Naive B cell (primary cell): ENCODE results near the gene SNX22. TPM values are rescaled to one million over a fixed set of nuclear protein-coding genes. Genes with fewer than 3 reads are reported as not detected.

Experiments used
- ATAC-seq, 2 donors: fragments of 150-1000 bp; cut with Tn5 transposase; 2 replicates each; pipeline ENCODE4 v1.10.0; 2021; ENCODE audit warnings: low read depth in 2 of 2, mild to moderate bottlenecking in 2 of 2, moderate library complexity in 2 of 2
- DNase-seq: peaks from one replicate; pipeline ENCODE4 v3.0.0; 2022
- H3K27ac Mint-ChIP-seq, 6 donors: one replicate each; pipeline ENCODE4 v1.8.0; 2020 to 2022; ENCODE audit warnings: mild to moderate bottlenecking in 6 of 6, mixed read lengths in 6 of 6, moderate library complexity in 5 of 6, inconsistent platforms in 2 of 6
- H3K27me3 Mint-ChIP-seq, 3 donors: one replicate each; pipeline ENCODE4 v1.8.0; 2021 to 2022; ENCODE audit warnings: mixed read lengths in 3 of 3, mild to moderate bottlenecking in 1 of 3
- H3K36me3 Mint-ChIP-seq, 2 donors: one replicate each; pipeline ENCODE4 v1.8.0; 2020 to 2022; ENCODE audit warnings: mixed read lengths in 2 of 2, inconsistent platforms in 1 of 2, mild to moderate bottlenecking in 1 of 2
- H3K4me1 Mint-ChIP-seq, 3 donors: one replicate each; pipeline ENCODE4 v1.8.0; 2020 to 2022; ENCODE audit warnings: mixed read lengths in 3 of 3, inconsistent platforms in 1 of 3, mild to moderate bottlenecking in 1 of 3, moderate library complexity in 1 of 3
- H3K4me3 Mint-ChIP-seq, 8 donors: one replicate each; pipeline ENCODE4 v1.8.0; 2020 to 2022; ENCODE audit warnings: mild to moderate bottlenecking in 8 of 8, mixed read lengths in 8 of 8, moderate library complexity in 8 of 8, inconsistent platforms in 2 of 8
- H3K9me3 Mint-ChIP-seq, 7 donors: one replicate each; pipeline ENCODE4 v1.8.0; 2020 to 2022; ENCODE audit warnings: mixed read lengths in 7 of 7, mild to moderate bottlenecking in 5 of 7, inconsistent platforms in 2 of 7, moderate library complexity in 1 of 7
- polyA plus RNA-seq, 6 donors: library from polyadenylated mRNA; unstranded; fragments of 300-500 nt; fragmentation: Illumina TruSeq; gene quantifications; one replicate each; pipeline ENCODE4 v1.2.3, GENCODE V29; 2021; ENCODE audit warnings: low read depth in 6 of 6

SNX22 gene
- polyA plus RNA-seq, 6 donors from 2014 or later, result 55.7 to 95.8 (median 59.7) TPM

DNA sequence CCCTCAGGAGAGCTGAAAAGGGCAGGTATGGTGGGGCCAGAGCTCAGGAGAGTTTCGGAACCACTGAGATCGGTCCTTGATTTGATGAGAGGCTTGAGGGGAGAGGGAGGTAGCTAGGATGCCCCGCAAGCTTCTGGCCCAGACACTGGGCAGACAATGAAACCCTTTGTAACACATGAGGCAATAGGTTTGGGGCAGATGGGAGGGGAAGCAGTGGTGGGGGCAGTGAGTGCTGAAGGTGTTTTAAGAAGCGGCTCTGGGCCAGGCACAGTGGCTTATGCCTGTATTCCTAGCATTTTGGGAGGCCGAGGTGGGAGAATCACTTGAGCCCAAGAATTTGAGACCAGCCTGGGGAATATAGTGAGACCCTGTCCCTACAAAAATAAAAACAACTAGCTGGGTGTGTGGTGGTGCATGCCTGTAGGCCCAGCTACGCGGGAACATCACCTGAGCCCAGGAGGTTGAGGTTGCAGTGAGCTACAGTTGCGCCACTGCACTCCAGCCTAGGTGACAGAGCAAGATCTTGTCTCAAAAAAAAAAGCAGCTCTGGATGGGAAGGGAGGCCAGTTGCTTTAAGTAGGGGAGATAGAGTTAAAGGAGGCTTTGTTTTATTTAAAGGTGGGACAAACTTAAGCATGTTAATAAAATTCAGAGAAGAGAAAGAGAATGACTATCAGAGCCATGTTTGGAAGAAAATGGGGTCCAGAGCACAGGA lies 9.6 kb upstream of the SNX22 start:
- Mint-ChIP-seq H3K27me3 (no peaks in the 10 kb centered on the region), H3K9me3 (no peaks in the 10 kb centered on the region), H3K4me3 (peak overlapping the region in 1 of 8 donors; percentile 70), H3K36me3 (peaks cover 0 to 4% of the 10 kb centered on the region in 2 donors), H3K27ac (peak overlapping the region; percentile 21 to 92 (median 80)), H3K4me1 (peaks cover 29 to 32% (median 29%) of the 10 kb centered on the region in 3 donors)
- no peak for DNase-seq
- no peak for ATAC-seq

GRCh38 chr15:64143276-64143675 lies 8.3 kb upstream of the SNX22 start:
- ATAC-seq (no peak), DNase-seq (no peak)
- H3K27me3 Mint-ChIP-seq, result no peaks in the 10 kb centered on the region
- peaks cover 19 to 22% (median 19%) of the 10 kb centered on the region in 3 donors for H3K4me1 Mint-ChIP-seq
- H3K9me3 Mint-ChIP-seq, result no peaks in the 10 kb centered on the region
- H3K27ac Mint-ChIP-seq, result peak overlapping the region in 2 of 6 donors; percentile 42 to 67
- peak overlapping the region in 1 of 8 donors; percentile 4 for H3K4me3 Mint-ChIP-seq
- peaks cover 0 to 4% of the 10 kb centered on the region in 2 donors for H3K36me3 Mint-ChIP-seq

DNA sequence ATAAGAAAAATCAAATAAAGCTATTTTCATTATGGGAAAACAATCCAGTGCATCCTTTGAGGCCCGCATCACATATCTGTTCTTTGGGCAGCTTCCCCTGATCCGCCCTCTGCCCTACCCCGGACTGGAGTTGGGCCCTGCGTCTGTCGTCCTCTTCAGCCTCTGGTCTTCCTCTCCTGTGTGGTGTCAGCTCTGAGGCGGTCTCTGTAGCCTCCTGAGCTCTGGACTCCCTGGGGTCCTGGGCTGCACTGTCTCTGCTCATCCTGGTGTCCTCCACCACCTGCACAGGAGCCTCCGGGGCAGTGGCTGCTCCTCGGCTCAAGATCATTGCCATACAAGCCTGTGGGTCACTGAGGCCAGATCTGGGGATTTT lies 7.4 kb upstream of the SNX22 start:
- Mint-ChIP-seq H3K27ac (peak overlapping the region in 4 of 6 donors; percentile 80 to 93 (median 86)), H3K9me3 (no peaks in the 10 kb centered on the region), H3K27me3 (no peaks in the 10 kb centered on the region), H3K4me3 (no peak overlapping the region), H3K4me1 (peaks cover 19 to 26% (median 22%) of the 10 kb centered on the region in 3 donors), H3K36me3 (peaks cover 0 to 4% of the 10 kb centered on the region in 2 donors)
- ATAC-seq (no peak), DNase-seq (no peak)

DNA sequence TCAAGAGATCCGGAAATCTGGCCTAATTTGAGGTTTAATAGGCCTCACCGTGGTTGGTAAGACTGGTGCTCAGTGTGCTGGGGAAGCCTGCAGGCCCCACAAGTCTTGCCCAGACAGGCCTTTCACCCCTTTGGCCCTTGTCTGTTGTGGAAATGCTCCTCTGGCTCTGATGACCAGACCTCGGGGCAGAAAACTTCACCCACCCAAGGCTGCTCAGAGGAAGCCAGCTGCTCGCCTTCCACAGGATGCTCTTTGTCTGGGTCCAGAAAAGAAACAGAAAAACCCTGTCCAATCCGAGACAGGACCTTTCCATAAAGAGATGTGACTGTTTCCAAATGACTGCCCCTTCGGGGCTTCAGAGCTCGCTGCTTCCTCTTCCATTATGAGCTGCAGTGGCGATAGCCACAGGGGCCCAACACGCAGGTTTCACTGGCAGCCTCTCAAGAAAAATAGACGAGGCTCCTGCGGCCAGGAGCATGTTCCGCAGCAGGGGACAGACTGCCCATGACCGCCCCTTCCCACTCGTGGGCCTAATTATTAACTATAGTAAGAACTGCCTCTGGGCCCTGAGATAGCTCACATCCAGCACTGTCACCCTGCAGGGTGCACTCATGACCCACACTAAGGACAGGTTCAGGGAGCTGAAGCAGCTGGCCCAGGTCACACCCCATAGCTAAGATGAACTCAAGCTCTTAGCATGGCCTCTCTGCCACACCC lies 6.8 kb upstream of the SNX22 start:
- H3K9me3 Mint-ChIP-seq, result no peaks in the 10 kb centered on the region
- peaks cover 25 to 32% (median 26%) of the 10 kb centered on the region in 3 donors for H3K4me1 Mint-ChIP-seq
- peak overlapping the region in 1 of 8 donors; percentile 26 for H3K4me3 Mint-ChIP-seq
- H3K27me3 Mint-ChIP-seq, result no peaks in the 10 kb centered on the region
- H3K27ac Mint-ChIP-seq, result peak overlapping the region in 5 of 6 donors; percentile 20 to 86 (median 76)
- DNase-seq (no peak), ATAC-seq (peak; percentile 28 to 71)
- peaks cover 0 to 4% of the 10 kb centered on the region in 2 donors for H3K36me3 Mint-ChIP-seq

DNA sequence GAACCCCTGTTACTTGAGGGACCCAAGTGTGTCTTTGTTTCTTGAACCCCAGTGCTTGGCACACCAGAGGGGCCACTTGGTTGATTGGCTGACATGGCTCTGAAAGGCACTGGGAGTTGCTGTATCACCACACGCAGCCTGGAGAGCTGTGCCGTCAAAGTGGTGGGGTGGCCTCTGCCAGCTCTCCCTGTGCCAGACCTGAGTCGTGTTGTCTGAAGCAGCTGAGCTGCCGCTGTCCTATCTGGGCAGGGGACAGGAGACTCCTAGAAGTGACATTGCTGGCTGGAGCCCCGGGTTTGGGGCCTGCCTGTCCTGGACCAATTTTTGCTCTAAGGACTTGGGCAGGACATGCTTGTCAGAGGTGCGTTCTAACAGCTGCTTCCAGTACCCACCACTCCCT lies 5.5 kb upstream of the SNX22 start:
- H3K27me3 Mint-ChIP-seq, result no peaks in the 10 kb centered on the region
- DNase-seq (no peak), ATAC-seq (no peak)
- H3K9me3 Mint-ChIP-seq, result no peaks in the 10 kb centered on the region
- H3K27ac Mint-ChIP-seq, result peak overlapping the region in 1 of 6 donors; percentile 36
- no peak overlapping the region for H3K4me3 Mint-ChIP-seq
- peaks cover 0 to 4% of the 10 kb centered on the region in 2 donors for H3K36me3 Mint-ChIP-seq
- peaks cover 38 to 45% (median 39%) of the 10 kb centered on the region in 3 donors for H3K4me1 Mint-ChIP-seq

- H3K4me1 Mint-ChIP-seq, result peaks cover 35 to 46% (median 41%) of the 10 kb centered on the region in 3 donors
- no peak for DNase-seq
- H3K36me3 Mint-ChIP-seq, result peaks cover 0 to 4% of the 10 kb centered on the region in 2 donors
- H3K9me3 Mint-ChIP-seq, result no peaks in the 10 kb centered on the region
- peak overlapping the region in 1 of 6 donors; percentile 58 for H3K27ac Mint-ChIP-seq
- no peak overlapping the region for H3K4me3 Mint-ChIP-seq
- H3K27me3 Mint-ChIP-seq, result no peaks in the 10 kb centered on the region
- ATAC-seq, result no peak
Measured at GRCh38 chr15:64146520-64146884, 5.0 kb upstream of the SNX22 start.

GRCh38 chr15:64146885-64147681 lies 4.4 kb upstream of the SNX22 start:
- peaks cover 32 to 44% (median 38%) of the 10 kb centered on the region in 3 donors for H3K4me1 Mint-ChIP-seq
- ATAC-seq (no peak), DNase-seq (no peak)
- H3K4me3 Mint-ChIP-seq, result peak overlapping the region in 1 of 8 donors; percentile 66
- no peaks in the 10 kb centered on the region for H3K27me3 Mint-ChIP-seq
- H3K36me3 Mint-ChIP-seq, result peaks cover 0 to 4% of the 10 kb centered on the region in 2 donors
- peak overlapping the region in 2 of 6 donors; percentile 28 to 75 for H3K27ac Mint-ChIP-seq
- H3K9me3 Mint-ChIP-seq, result no peaks in the 10 kb centered on the region

DNA sequence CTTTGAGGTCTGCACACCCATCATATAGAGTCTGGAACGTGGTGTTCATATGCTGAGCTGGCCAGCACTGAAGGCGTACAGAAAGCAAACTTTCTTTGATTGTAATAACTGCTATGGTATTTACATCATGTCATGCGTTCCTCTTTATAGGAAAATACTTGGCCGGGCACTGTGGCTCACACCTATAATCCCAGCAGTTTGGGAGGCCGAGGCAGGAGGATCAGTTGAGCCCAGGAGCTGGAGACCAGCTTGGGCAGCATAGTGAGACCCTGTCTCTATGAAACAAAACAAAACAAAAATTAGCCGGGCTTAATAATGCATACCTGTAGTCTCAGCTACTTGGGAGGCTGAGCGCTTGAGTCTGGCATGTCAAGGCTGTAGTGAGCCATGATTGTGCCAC lies 3.4 kb upstream of the SNX22 start:
- DNase-seq (no peak), ATAC-seq (no peak)
- Mint-ChIP-seq H3K36me3 (no peaks in the 10 kb centered on the region), H3K4me3 (peak overlapping the region in 1 of 8 donors; percentile 66), H3K9me3 (peaks cover 0 to 3% (median 0%) of the 10 kb centered on the region in 7 donors), H3K27ac (peak overlapping the region in 1 of 6 donors; percentile 13), H3K4me1 (peaks cover 32 to 45% (median 37%) of the 10 kb centered on the region in 3 donors), H3K27me3 (no peaks in the 10 kb centered on the region)

DNA sequence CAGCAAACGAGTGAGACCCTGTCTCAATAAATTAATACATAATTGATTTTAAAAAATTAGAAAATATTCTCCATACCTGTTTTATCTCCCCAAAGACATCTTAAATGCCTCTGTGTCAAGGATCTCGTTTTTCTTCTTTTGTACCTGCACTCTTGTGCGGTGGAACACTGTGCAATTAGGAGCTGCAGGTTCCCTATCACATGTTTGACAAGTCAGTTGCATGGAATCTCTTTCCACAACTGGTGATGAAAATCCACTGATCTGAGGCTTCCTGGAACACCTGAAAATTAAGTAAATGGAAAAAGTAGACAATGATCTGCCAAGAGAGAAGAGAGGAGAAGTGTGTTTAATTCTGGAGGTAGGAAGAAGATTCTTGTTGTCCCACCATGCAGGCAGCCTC lies 3.0 kb upstream of the SNX22 start:
- Mint-ChIP-seq H3K36me3 (no peaks in the 10 kb centered on the region), H3K9me3 (peaks cover 0 to 3% (median 0%) of the 10 kb centered on the region in 7 donors), H3K4me1 (peaks cover 35 to 49% (median 41%) of the 10 kb centered on the region in 3 donors), H3K27me3 (no peaks in the 10 kb centered on the region), H3K27ac (peak overlapping the region in 3 of 6 donors; percentile 38 to 94 (median 51)), H3K4me3 (peak overlapping the region in 2 of 8 donors; percentile 53 to 66)
- DNase-seq, result no peak
- ATAC-seq, result no peak

DNA sequence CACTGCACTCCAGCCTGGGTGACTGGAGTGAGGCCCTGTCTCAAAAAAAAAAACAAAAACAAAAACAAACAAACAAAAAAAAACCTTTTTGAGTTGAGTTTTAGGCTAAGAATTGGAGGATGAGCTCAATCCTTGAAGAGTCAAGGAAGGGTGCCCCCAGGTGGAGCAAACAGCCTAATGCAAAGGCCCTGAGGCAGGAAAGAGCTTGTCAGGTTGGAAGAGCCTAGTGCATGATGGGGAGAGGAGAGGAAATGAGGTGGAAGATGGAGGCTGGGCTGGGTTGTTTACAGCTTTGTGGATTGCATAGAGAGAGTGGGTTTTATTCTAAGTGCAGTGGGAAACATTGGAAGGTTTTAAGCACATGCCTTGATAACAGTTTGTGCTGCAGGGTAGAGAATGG lies 2.1 kb upstream of the SNX22 start:
- ATAC-seq, result no peak
- Mint-ChIP-seq H3K36me3 (no peaks in the 10 kb centered on the region), H3K27me3 (no peaks in the 10 kb centered on the region), H3K9me3 (peaks cover 0 to 3% (median 0%) of the 10 kb centered on the region in 7 donors), H3K4me1 (peaks cover 37 to 55% (median 46%) of the 10 kb centered on the region in 3 donors), H3K4me3 (peak overlapping the region; percentile 16 to 97 (median 91)), H3K27ac (peak overlapping the region in 5 of 6 donors; percentile 16 to 94 (median 62))
- DNase-seq, result no peak

DNA sequence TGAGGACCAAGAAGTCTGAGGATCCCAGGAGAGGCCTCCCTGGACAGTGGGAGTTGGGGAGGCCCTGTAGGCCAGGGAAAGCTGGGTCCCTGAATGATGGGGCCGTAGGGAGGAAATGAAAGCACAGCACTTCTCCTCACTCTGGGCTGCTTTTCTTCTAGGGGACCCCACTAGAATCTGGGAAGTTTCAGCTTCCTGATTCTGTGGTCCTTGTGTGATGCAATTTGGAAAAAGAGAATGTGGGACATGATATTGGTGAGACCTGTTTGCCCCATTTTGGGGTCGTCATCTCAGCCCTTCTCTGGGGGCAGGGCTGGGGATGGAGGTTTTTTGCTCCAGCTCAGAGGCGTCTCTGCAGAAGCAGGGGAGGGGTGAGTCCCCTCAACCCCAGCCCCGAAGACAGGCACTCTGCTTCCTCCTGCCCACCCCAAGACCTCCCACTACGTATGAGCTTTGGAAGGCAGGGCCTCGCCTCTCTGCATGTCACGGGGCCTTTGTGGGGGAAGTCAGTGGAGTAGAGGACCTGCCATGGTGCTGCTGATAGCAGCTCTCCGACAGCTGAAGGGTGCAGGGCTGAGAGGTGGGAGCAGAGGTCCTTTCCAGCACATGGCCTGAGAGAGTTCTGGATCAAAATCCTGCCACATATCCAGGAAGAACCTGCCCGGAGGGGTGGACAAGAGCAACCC lies 1.5 kb upstream of the SNX22 start:
- peaks cover 0 to 3% (median 0%) of the 10 kb centered on the region in 7 donors for H3K9me3 Mint-ChIP-seq
- ATAC-seq (no peak), DNase-seq (no peak)
- H3K27me3 Mint-ChIP-seq, result no peaks in the 10 kb centered on the region
- H3K27ac Mint-ChIP-seq, result peak overlapping the region; percentile 28 to 94 (median 75)
- H3K4me3 Mint-ChIP-seq, result peak overlapping the region; percentile 57 to 97 (median 91)
- H3K36me3 Mint-ChIP-seq, result no peaks in the 10 kb centered on the region
- peaks cover 33 to 51% (median 42%) of the 10 kb centered on the region in 3 donors for H3K4me1 Mint-ChIP-seq

GRCh38 chr15:64152507-64153387 lies 1.2 kb downstream of the SNX22 start:
- Mint-ChIP-seq H3K4me3 (peak overlapping the region; percentile 90 to 98 (median 96)), H3K4me1 (peaks cover 43 to 67% (median 65%) of the 10 kb centered on the region in 3 donors), H3K9me3 (peaks cover 0 to 3% (median 0%) of the 10 kb centered on the region in 7 donors), H3K27ac (peak overlapping the region; percentile 93 to 98 (median 96)), H3K36me3 (peaks cover 0 to 1% of the 10 kb centered on the region in 2 donors), H3K27me3 (no peaks in the 10 kb centered on the region)
- ATAC-seq, result peak; percentile 34 to 35
- peak; percentile 49 for DNase-seq
